ENCODE data around the gene CEP135. TPM values are rescaled to one million over a fixed set of nuclear protein-coding genes. Genes with fewer than 3 reads are reported as not detected.

Gene CEP135
- total RNA-seq, 1 experiment from 2014 or later: 10.9 TPM

DNA sequence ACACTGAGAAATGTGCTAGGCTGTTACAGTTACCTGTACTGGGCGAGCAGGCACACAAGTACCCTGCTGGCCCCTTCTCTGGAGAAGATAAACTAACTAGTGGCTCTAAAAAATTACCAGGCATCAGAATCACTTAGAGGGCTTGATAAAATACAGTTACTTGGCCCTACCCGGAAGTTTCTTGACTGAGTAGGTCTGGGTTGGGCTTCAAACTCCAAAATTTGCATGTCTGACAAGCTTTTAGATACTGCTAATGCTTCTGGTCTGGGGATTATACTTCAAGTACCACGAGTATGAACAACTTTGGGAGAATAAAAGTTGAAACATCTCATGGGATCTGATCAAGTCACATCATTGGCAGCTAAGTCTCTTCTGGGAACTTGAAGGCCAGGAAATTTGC is 30.8 kb downstream of the CEP135 start:
- intact Hi-C loops (cut with micrococcal nuclease): no loop called here
- no TSS peak for BruUV-seq (replicated peaks)
- TF ChIP-seq CBX3 (IDR thresholded peaks at IDR 0.05; ENCODE audit: low read depth) (no peak), ZFX (IDR thresholded peaks at IDR 0.05) (no peak), FOSL1 (IDR thresholded peaks at IDR 0.05; ENCODE audit: low read depth) (no peak), JUND (IDR thresholded peaks at IDR 0.05) (no peak), EZH2phosphoT487 (IDR thresholded peaks at IDR 0.05; ENCODE audit: borderline replicate concordance) (no peak), ZNF274 (IDR thresholded peaks at IDR 0.05; ENCODE audit: low read depth, low read length) (no peak), POLR2A (IDR thresholded peaks at IDR 0.05; ENCODE audit: borderline replicate concordance, extremely low read depth, insufficient read depth, insufficient read length) (no peak), CEBPB (IDR thresholded peaks at IDR 0.05; ENCODE audit: low read depth) (no peak), EGR1 (IDR thresholded peaks at IDR 0.05; ENCODE audit: low read depth) (no peak), SRF (IDR thresholded peaks at IDR 0.05; ENCODE audit: low read depth) (no peak)
- TF ChIP-seq, protein P1, sequence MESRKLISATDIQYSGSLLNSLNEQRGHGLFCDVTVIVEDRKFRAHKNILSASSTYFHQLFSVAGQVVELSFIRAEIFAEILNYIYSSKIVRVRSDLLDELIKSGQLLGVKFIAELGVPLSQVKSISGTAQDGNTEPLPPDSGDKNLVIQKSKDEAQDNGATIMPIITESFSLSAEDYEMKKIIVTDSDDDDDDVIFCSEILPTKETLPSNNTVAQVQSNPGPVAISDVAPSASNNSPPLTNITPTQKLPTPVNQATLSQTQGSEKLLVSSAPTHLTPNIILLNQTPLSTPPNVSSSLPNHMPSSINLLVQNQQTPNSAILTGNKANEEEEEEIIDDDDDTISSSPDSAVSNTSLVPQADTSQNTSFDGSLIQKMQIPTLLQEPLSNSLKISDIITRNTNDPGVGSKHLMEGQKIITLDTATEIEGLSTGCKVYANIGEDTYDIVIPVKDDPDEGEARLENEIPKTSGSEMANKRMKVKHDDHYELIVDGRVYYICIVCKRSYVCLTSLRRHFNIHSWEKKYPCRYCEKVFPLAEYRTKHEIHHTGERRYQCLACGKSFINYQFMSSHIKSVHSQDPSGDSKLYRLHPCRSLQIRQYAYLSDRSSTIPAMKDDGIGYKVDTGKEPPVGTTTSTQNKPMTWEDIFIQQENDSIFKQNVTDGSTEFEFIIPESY (IDR thresholded peaks at IDR 0.05; ENCODE audit: extremely low read depth, insufficient replicate concordance, low read length): no peak
- TF ChIP-seq, protein P2, sequence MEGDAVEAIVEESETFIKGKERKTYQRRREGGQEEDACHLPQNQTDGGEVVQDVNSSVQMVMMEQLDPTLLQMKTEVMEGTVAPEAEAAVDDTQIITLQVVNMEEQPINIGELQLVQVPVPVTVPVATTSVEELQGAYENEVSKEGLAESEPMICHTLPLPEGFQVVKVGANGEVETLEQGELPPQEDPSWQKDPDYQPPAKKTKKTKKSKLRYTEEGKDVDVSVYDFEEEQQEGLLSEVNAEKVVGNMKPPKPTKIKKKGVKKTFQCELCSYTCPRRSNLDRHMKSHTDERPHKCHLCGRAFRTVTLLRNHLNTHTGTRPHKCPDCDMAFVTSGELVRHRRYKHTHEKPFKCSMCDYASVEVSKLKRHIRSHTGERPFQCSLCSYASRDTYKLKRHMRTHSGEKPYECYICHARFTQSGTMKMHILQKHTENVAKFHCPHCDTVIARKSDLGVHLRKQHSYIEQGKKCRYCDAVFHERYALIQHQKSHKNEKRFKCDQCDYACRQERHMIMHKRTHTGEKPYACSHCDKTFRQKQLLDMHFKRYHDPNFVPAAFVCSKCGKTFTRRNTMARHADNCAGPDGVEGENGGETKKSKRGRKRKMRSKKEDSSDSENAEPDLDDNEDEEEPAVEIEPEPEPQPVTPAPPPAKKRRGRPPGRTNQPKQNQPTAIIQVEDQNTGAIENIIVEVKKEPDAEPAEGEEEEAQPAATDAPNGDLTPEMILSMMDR (IDR thresholded peaks at IDR 0.05 in 2 of 3, conservative IDR thresholded peaks at IDR 0.05 in 1 of 3; ENCODE audit: borderline replicate concordance in 1 of 3, insufficient read depth in 1 of 3, low read depth in 2 of 3, low read length in 2 of 3): no peak
- TF ChIP-seq, protein P3, sequence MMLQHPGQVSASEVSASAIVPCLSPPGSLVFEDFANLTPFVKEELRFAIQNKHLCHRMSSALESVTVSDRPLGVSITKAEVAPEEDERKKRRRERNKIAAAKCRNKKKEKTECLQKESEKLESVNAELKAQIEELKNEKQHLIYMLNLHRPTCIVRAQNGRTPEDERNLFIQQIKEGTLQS (IDR thresholded peaks at IDR 0.05): no peak
- TF ChIP-seq, protein P4, sequence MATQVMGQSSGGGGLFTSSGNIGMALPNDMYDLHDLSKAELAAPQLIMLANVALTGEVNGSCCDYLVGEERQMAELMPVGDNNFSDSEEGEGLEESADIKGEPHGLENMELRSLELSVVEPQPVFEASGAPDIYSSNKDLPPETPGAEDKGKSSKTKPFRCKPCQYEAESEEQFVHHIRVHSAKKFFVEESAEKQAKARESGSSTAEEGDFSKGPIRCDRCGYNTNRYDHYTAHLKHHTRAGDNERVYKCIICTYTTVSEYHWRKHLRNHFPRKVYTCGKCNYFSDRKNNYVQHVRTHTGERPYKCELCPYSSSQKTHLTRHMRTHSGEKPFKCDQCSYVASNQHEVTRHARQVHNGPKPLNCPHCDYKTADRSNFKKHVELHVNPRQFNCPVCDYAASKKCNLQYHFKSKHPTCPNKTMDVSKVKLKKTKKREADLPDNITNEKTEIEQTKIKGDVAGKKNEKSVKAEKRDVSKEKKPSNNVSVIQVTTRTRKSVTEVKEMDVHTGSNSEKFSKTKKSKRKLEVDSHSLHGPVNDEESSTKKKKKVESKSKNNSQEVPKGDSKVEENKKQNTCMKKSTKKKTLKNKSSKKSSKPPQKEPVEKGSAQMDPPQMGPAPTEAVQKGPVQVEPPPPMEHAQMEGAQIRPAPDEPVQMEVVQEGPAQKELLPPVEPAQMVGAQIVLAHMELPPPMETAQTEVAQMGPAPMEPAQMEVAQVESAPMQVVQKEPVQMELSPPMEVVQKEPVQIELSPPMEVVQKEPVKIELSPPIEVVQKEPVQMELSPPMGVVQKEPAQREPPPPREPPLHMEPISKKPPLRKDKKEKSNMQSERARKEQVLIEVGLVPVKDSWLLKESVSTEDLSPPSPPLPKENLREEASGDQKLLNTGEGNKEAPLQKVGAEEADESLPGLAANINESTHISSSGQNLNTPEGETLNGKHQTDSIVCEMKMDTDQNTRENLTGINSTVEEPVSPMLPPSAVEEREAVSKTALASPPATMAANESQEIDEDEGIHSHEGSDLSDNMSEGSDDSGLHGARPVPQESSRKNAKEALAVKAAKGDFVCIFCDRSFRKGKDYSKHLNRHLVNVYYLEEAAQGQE (IDR thresholded peaks at IDR 0.05; ENCODE audit: low read depth): no peak

More for the DNA sequence above, 30.8 kb downstream of the CEP135 start:
- Histone ChIP-seq H2AFZ (ENCODE audit: low read depth, low read length, poor library complexity, severe bottlenecking) (no peak overlapping the region), H3K9me2 (ENCODE audit: insufficient read depth) (no peaks in the 10 kb centered on the region), H3K27me3 (ENCODE audit: insufficient read depth, low read length) (no peaks in the 10 kb centered on the region), H3K4me1 (ENCODE audit: control insufficient read depth in 1 of 2, insufficient read depth in 2 of 2, low read length in 2 of 2) (no peaks in the 10 kb centered on the region), H3K4me2 (ENCODE audit: low read length) (no peak overlapping the region), H3K36me3 (ENCODE audit: control insufficient read depth in 1 of 2, insufficient read depth in 2 of 2, low read length in 2 of 2) (peaks cover 4 to 7% of the 10 kb centered on the region in 2 experiments; a peak in 2 of 4 replicates), H3K79me2 (ENCODE audit: insufficient read depth, low read length) (no peaks in the 10 kb centered on the region), H3K27ac (ENCODE audit: low read depth, low read length) (no peak overlapping the region), H3K9ac (ENCODE audit: low read length) (no peak overlapping the region), H3K4me3 (replicated peaks in 1 of 2; ENCODE audit: low read depth in 1 of 2, low read length in 2 of 2) (no peak overlapping the region), H4K20me1 (ENCODE audit: insufficient read depth) (no peaks in the 10 kb centered on the region), H3K9me3 (ENCODE audit: control insufficient read depth in 1 of 2, insufficient read depth in 1 of 2, low read depth in 1 of 2, low read length in 2 of 2) (no peaks in the 10 kb centered on the region)
- DNase-seq (ENCODE audit: low read depth, low spot score) (no peak), ATAC-seq (no peak)
- RAD21 ChIA-PET (ENCODE audit: low non-redundant PET in 1 of 2, low total read pairs in 2 of 2, uncharacterized antibody in 2 of 2, unreplicated experiment in 2 of 2): no interaction called here
- CTCF ChIA-PET: no interaction called here
- POLR2A ChIA-PET: no interaction called here
